Fibroblast of peridontal ligament (primary cell): ENCODE data around the gene TBXAS1.

ENCODE experiments used
- DNase-seq: peaks from one replicate; pipeline ENCODE4 v3.0.0-alpha.2; 2010; ENCODE audit errors: extremely low read depth

Gene TBXAS1

GRCh38 chr7:139976838-139977656 lies 148.0 kb downstream of the TBXAS1 start:
- DNase-seq: no peak

GRCh38 chr7:139981511-139981895 lies 152.4 kb downstream of the TBXAS1 start:
- DNase-seq: no peak

GRCh38 chr7:139982927-139983920 lies 154.2 kb downstream of the TBXAS1 start:
- no peak for DNase-seq

- no peak for DNase-seq
Observed at GRCh38 chr7:139984642-139985539, 155.8 kb downstream of the TBXAS1 start.

- DNase-seq: no peak
Observed at GRCh38 chr7:139985811-139986210, 156.7 kb downstream of the TBXAS1 start.

- no peak for DNase-seq
Observed at GRCh38 chr7:139987691-139988516, 158.8 kb downstream of the TBXAS1 start.

- DNase-seq: no peak
Observed at GRCh38 chr7:139989366-139990141, 160.5 kb downstream of the TBXAS1 start.

GRCh38 chr7:139990142-139990535 lies 161.1 kb downstream of the TBXAS1 start:
- DNase-seq: no peak

- no peak for DNase-seq
Observed at GRCh38 chr7:139990571-139991268, 161.7 kb downstream of the TBXAS1 start.

GRCh38 chr7:139991269-139991666 lies 162.2 kb downstream of the TBXAS1 start:
- no peak for DNase-seq

- no peak for DNase-seq
Observed at GRCh38 chr7:139991911-139992310, 162.8 kb downstream of the TBXAS1 start.

- DNase-seq: no peak
Observed at GRCh38 chr7:139992353-139993044, 163.4 kb downstream of the TBXAS1 start.

- DNase-seq: no peak
Observed at GRCh38 chr7:139993169-139993568, 164.1 kb downstream of the TBXAS1 start.

- no peak for DNase-seq
Observed at GRCh38 chr7:139993592-139993991, 164.5 kb downstream of the TBXAS1 start.

- no peak for DNase-seq
Observed at GRCh38 chr7:139994356-139994755, 165.3 kb downstream of the TBXAS1 start.

GRCh38 chr7:139995017-139995915 lies 166.2 kb downstream of the TBXAS1 start:
- peak; percentile 67 for DNase-seq

GRCh38 chr7:139998572-139998971 lies 169.5 kb downstream of the TBXAS1 start:
- no peak for DNase-seq

GRCh38 chr7:139999516-139999915 lies 170.5 kb downstream of the TBXAS1 start:
- DNase-seq: no peak
